Stimulated activated naive CD4-positive, alpha-beta T cell treated with Interleukin-2 at 50 U/mL for 16 hours (primary cell): Measurements from ENCODE around the gene KIRREL3.

Experiments
- DNase-seq: peaks from one replicate; lab custom pipeline; 2025; lab: John Stamatoyannopoulos, UW

Gene KIRREL3

DNA sequence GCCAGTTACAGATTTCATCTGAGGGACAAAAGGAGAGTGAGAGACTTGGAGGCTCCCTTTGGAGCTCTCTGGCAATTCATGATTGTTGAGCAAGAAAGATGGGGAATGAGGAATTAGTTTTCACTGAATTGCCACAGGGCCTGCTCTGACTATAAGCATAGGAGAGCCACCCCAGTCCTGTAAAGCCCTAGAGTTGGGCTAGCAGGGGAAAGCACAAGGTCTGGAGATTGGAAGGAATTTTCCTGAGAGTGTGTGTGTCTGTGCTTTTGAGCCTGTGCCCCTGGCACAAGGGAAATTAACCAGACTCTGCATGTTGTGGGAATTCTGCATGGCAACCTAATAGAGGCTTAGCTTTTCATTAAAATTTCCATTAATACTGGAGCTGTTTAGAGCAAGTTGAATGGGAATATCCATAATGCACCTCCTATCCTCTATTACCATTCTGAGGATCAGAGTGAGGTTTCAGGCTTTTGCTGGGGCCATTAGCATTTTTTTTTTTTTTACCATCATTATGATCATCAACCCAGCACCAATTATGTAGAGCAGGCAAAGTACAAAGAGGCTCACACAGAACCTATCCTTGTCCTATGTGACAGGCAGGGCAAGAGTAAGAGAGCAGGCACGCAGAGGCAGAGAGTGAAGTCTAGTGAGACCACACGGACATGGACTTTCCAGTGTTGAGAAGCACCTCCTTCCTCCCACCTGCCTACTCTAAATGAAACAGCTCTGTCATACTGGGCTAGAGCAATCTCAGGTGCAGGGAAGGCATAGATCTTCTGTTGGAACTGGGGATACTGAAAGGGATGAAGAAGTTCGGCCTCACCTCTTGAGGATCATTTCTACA is 336.6 kb downstream of the KIRREL3 start:
- DNase-seq, result no peak

GRCh38 chr11:126662035-126662790 is 338.4 kb downstream of the KIRREL3 start:
- DNase-seq, result no peak

- no peak for DNase-seq
Measured at GRCh38 chr11:126660761-126661425, 339.7 kb downstream of the KIRREL3 start.

GRCh38 chr11:126660321-126660720 is 340.2 kb downstream of the KIRREL3 start:
- DNase-seq, result no peak

DNA sequence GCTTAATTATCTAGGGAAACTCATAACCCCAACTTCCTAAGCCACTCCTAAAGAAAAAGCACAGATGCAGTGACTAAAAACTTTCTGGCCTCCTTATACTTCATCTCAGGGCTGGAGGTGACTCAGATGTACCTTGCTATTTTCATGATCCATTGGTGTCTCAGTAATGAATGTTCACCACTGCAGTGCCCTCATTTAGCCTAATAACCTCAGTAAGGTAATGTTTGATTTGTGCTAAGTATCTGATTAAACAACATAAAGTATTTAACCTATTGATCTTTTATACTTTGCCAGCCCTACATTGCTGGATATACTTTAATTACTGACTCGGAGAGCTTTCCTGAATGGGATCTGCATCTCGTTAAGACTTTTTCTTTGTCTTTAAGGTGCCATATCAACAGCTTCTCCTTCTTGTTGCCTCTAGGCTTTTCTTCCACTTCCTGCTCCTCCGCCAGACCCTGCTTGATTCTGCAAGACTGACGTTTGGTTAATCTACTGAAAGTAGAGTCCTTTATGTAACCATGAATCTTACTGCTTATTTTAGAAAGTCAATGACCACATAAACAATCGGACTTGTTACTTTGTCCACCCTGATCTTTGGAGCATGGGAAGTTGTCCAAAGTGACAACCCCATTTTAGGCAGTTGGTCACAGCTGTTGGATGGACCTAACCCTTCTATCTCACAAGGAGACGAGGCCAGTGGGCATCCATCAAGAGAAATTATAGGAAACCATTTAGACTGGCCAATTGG is 342.1 kb downstream of the KIRREL3 start:
- no peak for DNase-seq

GRCh38 chr11:126655807-126656128 is 344.8 kb downstream of the KIRREL3 start:
- no peak for DNase-seq

DNA sequence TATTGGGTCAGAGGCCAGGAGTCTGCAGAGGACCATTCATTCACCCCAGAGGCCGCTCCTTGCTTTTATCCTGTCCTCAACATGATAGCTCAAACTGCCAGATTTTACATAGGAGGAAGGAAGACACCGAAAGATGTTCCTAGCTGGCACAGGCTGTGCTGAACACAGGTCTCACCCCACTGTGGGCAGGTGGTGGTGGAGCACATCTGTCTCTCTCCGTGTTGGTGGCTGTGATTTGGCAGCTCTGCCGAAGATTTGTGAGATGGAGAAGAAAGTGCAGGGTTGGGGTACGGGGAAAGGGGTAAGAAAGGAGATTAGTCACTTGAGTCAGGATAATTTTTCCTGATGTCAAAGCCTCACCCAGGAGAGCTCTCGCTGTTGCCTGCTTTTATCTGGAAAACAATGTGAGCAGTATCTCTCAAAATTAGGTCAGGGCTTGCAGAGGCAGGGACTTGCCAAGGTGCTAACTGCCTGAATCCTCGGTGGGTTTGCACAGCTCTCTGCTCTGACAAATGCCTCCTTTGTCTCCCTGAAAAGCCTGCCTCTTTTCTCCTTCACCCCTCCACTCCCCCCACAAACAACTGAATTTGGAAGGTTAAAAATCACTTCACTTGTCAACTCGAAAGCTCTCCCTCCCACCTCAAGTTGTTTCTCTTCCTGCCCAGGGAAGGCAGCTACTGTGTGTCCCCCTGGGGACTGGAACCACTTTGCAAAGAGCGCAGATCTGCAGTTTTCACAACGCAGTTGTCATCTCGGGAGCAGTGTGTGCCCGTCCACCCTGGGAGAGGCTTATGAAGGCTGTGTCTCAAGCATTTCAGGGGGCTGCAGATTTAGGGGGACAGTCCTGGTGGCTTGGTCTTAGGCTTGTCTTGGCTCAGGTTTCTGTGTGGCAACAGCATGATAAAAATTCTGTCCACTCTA is 345.4 kb downstream of the KIRREL3 start:
- no peak for DNase-seq

DNA sequence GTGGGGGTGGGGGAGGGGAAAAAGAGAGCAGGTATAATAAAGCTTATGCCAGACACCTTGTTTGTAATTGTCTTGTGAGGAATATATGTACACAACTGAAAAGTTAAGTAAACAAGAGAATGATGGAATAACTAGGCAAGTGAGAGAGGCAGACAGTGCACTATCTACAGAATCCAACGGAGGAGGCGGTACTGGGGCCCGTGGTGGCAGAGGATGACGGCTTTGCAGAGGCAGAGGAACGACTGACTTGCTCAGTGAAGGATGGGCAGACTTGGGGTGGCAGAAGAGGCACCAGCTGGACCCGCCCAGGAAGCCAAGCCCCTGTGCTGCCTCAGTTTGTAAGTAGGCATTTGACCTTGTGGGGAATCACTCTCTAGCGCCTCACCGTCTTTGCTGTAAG is 347.5 kb downstream of the KIRREL3 start:
- no peak for DNase-seq

DNA sequence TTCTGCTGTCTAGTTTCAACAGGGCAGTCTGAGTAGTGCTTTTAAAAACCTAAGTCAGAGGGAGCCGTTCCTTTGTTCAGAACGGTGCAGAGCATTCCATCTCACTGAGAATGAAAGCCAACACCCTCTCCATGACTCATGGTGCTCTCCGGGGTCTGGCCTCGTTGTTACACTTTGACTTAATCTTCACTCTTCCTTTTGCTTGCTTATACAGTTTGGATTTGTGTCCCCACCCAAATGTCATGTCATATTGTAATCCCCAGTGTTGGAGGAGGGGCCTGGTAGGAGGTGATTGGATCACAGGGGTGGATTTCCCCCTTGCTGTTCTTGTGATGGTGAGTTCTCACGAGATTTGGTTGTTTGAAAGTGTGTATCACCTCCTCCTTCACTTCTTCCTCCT is 352.8 kb downstream of the KIRREL3 start:
- DNase-seq, result no peak

GRCh38 chr11:126646701-126647557 is 353.6 kb downstream of the KIRREL3 start:
- no peak for DNase-seq

DNA sequence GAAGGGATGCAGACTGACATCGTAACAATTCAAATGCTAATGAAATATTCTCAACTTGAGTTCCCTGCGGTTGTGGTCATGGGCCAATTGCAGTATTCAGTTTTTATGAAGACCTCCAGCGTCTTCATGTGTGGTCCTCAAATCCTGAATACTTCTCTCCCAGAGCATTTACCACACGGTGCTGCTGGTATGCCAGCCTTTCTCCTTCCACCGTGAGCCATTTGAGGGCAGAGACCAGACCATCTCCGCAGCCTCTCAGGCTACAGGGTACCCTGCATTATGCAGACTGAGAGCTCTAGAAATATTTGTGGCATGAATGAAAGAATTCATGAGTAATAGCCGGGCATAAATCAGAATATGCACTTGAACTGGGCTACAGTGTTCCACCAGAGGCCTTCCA is 355.4 kb downstream of the KIRREL3 start:
- DNase-seq, result no peak

- no peak for DNase-seq
Measured at GRCh38 chr11:126640186-126640585, 360.4 kb downstream of the KIRREL3 start.

DNA sequence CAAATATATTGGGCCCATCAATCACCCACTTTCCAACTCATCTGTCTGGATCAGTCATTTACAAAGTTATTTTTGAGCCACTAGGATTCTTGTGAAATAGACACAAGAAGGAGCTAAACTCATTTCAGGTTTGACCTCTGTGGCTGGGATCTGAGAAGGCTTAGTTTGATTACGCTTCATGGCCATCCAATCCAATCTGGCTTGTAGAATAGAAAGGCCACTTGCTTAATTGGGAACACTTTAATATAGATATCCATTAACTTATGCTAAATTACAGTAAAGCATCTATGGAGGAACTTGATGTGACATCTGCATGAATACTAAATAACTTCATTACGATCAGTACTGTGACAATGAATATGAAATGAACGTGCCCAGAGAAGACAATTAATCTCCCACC is 360.9 kb downstream of the KIRREL3 start:
- no peak for DNase-seq

DNA sequence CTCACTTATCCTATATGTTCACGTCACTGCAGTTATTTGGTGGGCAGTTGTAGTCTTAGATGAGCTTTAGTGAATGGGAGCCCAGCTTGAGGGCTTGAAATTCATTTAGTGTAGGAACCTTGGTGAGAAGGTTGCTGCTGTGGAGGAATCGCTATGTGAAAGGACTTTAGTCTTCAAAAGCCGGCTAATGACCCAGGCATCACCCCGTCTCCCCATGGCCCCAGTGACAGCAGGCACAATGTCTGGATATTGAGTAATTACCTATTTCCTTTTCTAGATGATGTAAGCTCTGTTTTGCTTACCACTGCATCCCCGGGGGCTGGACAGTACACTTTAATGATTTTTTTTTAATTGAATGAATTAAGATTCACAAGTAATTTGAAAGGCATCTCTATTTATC is 361.9 kb downstream of the KIRREL3 start:
- DNase-seq, result no peak

GRCh38 chr11:126637795-126638175 is 362.8 kb downstream of the KIRREL3 start:
- no peak for DNase-seq

GRCh38 chr11:126636911-126637794 is 363.4 kb downstream of the KIRREL3 start:
- DNase-seq, result no peak

- no peak for DNase-seq
Measured at GRCh38 chr11:126635511-126635910, 365.1 kb downstream of the KIRREL3 start.

DNA sequence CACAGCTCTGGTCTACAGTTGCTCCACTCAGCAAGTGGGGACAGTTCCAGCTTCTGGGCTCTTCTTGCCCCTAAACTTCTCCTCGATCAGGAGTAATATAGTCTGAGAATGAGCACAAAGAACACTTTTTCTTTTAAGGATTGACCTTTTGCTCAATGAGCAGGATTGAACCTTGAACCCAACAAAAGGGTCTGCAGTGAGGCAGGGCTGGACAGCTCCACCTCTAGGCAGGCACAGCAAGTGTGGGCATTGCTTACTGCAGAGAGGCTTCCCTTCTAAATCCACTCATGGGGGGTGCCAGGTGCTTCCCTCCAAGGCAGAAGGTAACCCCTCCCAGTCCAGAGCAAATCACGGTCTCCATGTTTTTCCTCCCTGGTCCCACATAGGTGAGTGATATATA is 365.6 kb downstream of the KIRREL3 start:
- DNase-seq, result no peak

GRCh38 chr11:126633330-126633729 is 367.2 kb downstream of the KIRREL3 start:
- no peak for DNase-seq
